Spleen (tissue), 11 donors: Measurements from ENCODE around the gene IL25. TPM values are rescaled to one million over a fixed set of nuclear protein-coding genes. Genes with fewer than 3 reads are reported as not detected.

Experiments
- DNase-seq: peaks from one replicate; pipeline ENCODE4 v3.0.0-alpha.2; 2020
- H3K27ac ChIP-seq, 8 donors: fragments of 200-600 bp; sonication (generic) in 7 of 8; 1 replicate in 4 of 8; 2 replicates in 4 of 8; pipeline versions ENCODE4 v1.5.0 to v1.8.0; 2016 to 2021; ENCODE audit warnings: inconsistent platforms in 4 of 8, mild to moderate bottlenecking in 4 of 8, moderate library complexity in 1 of 8
- H3K27me3 ChIP-seq, 7 donors: fragments of 200-600 bp; sonication (generic) in 6 of 7; replicated peaks in 1 of 7; 1 replicate in 4 of 7; 2 replicates in 3 of 7; pipeline versions ENCODE4 v1.5.0 to v1.8.0; 2016 to 2021; ENCODE audit warnings: inconsistent platforms in 3 of 7, mild to moderate bottlenecking in 1 of 7
- H3K36me3 ChIP-seq, 6 donors: fragments of 200-600 bp; sonication (generic) in 5 of 6; 1 replicate in 4 of 6; 2 replicates in 2 of 6; pipeline versions ENCODE4 v1.5.0 to v1.8.0; 2016 to 2021; ENCODE audit warnings: inconsistent platforms in 2 of 6
- H3K4me1 ChIP-seq, 6 donors: fragments of 200-600 bp; sonication (generic) in 5 of 6; 1 replicate in 3 of 6; 2 replicates in 3 of 6; pipeline versions ENCODE4 v1.5.0 to v1.8.0; 2016 to 2021; ENCODE audit warnings: inconsistent platforms in 3 of 6
- H3K4me3 ChIP-seq, 8 donors: fragments of 200-600 bp; sonication (generic) in 7 of 8; 1 replicate in 4 of 8; 2 replicates in 4 of 8; pipeline versions ENCODE4 v1.5.0 to v1.8.0; 2016 to 2021; ENCODE audit warnings: inconsistent platforms in 4 of 8, mild to moderate bottlenecking in 4 of 8, moderate library complexity in 2 of 8
- H3K9me3 ChIP-seq, 8 donors: fragments of 200-600 bp; sonication (generic) in 7 of 8; 1 replicate in 4 of 8; 2 replicates in 4 of 8; pipeline versions ENCODE4 v1.5.0 to v1.8.0; 2016 to 2021; ENCODE audit warnings: inconsistent platforms in 4 of 8
- CTCF ChIP-seq, 11 experiments: fragments of 200-600 bp in 7 of 11; fragments of 450-650 bp in 4 of 11; sonication (generic) in 4 of 11; IDR thresholded peaks in 8 of 11; conservative IDR thresholded peaks in 3 of 11; 1 replicate in 7 of 11; 2 replicates in 4 of 11; pipeline versions ENCODE4 v1.4.0 to v1.8.0; 2016 to 2021; ENCODE audit warnings: antibody characterized with exemption in 11 of 11, inconsistent platforms in 4 of 11, mild to moderate bottlenecking in 1 of 11
- POLR2A ChIP-seq, 3 donors: fragments of 450-650 bp; IDR thresholded peaks; one replicate each; pipeline ENCODE4 v1.5.1; 2017; ENCODE audit warnings: antibody characterized with exemption in 3 of 3, mild to moderate bottlenecking in 1 of 3
- POLR2AphosphoS5 ChIP-seq, 3 donors: sonication (generic); formaldehyde crosslinking; IDR thresholded peaks; one replicate each; pipeline ENCODE4 v1.5.1; 2017; ENCODE audit warnings: antibody characterized with exemption in 3 of 3
- WGBS, 5 donors: extraction: QIAGEN DNeasy Blood & Tissue Kit in 3 of 5; methylation state at CpG; one replicate each; pipeline versions ENCODE4 v1.1.5 to v1.1.7; 2013 to 2018; 5-methylcytosine and 5-hydroxymethylcytosine counted together
- intact Hi-C: fragments of 100-400 bp; cut with DNase I; formaldehyde crosslinking; loops from one replicate; pipeline ENCODE4 v1.15.0; 2023; ENCODE audit warnings: low total_unique reads
- polyA plus RNA-seq, 3 donors: library from polyadenylated mRNA; stranded (reverse); fragments of 200-250 nt; gene quantifications; one replicate each; pipeline ENCODE4 v1.2.1, GENCODE V29; 2013
- total RNA-seq, 7 donors: library from RNA; depleted of rRNA in 3 of 7; stranded (reverse); fragments of >200 nt in 3 of 7; fragmentation: NEBNext Ultra II Directional in 4 of 7; extraction: Animal tissue kit (Norgen Biotek cat#: 25700) in 4 of 7; gene quantifications; one replicate each; pipeline versions ENCODE4 v1.1.0 to v1.2.1, GENCODE V29; 2016 to 2021
- donor health status: healthy with polysubstance abuse.
- donor health status: DM: no; HTN: no; CAD: no; lungs with moderate emphysema.
- donor health status: DM: no; HTN: no; CAD: no.
- donor health status: Bipolar disorder and iron deficiency.
- donor health status: healthy.
- donor health status: DM: no; HTN: no; CAD: no.
- donor health status: DM: yes; HTN: yes; CAD: no.

Gene IL25
- total and polyA plus RNA-seq, 10 donors: not detected

- no peaks in the 10 kb centered on the region for H3K4me1 ChIP-seq
- H3K9me3 ChIP-seq: no peaks in the 10 kb centered on the region
- H3K27ac ChIP-seq: no peak overlapping the region
- DNase-seq: no peak
- TF ChIP-seq POLR2A (IDR thresholded peaks at IDR 0.05) (no peak), POLR2AphosphoS5 (IDR thresholded peaks at IDR 0.05) (no peak), CTCF (IDR thresholded peaks at IDR 0.05 in 8 of 11, conservative IDR thresholded peaks at IDR 0.05 in 3 of 11) (no peak)
- H3K36me3 ChIP-seq: no peaks in the 10 kb centered on the region
- intact Hi-C loops: no loop called here
- peaks cover 0 to 28% (median 0%) of the 10 kb centered on the region in 7 donors for H3K27me3 ChIP-seq
- 77 to 81% (median 78%) methylated on average over 7 of the region's 7 CpGs for WGBS, 5 donors
- H3K4me3 ChIP-seq: no peak overlapping the region
These were observed 20.0 kb downstream of the IL25 start for GRCh38 chr14:23392613-23393012.

GRCh38 chr14:23396126-23396525 is 23.5 kb downstream of the IL25 start:
- Histone ChIP-seq H3K27me3 (peaks cover 0 to 10% (median 0%) of the 10 kb centered on the region in 7 donors), H3K4me3 (no peak overlapping the region), H3K9me3 (no peaks in the 10 kb centered on the region), H3K36me3 (no peaks in the 10 kb centered on the region), H3K27ac (no peak overlapping the region), H3K4me1 (no peaks in the 10 kb centered on the region)
- no peak for TF ChIP-seq POLR2A (IDR thresholded peaks at IDR 0.05)
- TF ChIP-seq CTCF (IDR thresholded peaks at IDR 0.05 in 8 of 11, conservative IDR thresholded peaks at IDR 0.05 in 3 of 11): no peak
- no peak for TF ChIP-seq POLR2AphosphoS5 (IDR thresholded peaks at IDR 0.05)
- intact Hi-C loops: no loop called here
- WGBS, 5 donors: 86 to 91% (median 91%) methylated on average over 10 of the region's 10 CpGs
- DNase-seq: no peak

GRCh38 chr14:23396781-23397407 is 24.3 kb downstream of the IL25 start:
- Histone ChIP-seq H3K36me3 (no peaks in the 10 kb centered on the region), H3K9me3 (no peaks in the 10 kb centered on the region), H3K27ac (no peak overlapping the region), H3K4me1 (no peaks in the 10 kb centered on the region), H3K4me3 (no peak overlapping the region), H3K27me3 (peaks cover 0 to 10% (median 0%) of the 10 kb centered on the region in 7 donors)
- no peak for DNase-seq
- WGBS, 5 donors: 85 to 93% (median 89%) methylated on average over 9 to 10 of the region's 10 CpGs
- intact Hi-C loops: no loop called here
- TF ChIP-seq CTCF (IDR thresholded peaks at IDR 0.05 in 8 of 11, conservative IDR thresholded peaks at IDR 0.05 in 3 of 11): no peak
- no peak for TF ChIP-seq POLR2A (IDR thresholded peaks at IDR 0.05)
- no peak for TF ChIP-seq POLR2AphosphoS5 (IDR thresholded peaks at IDR 0.05)

- no peaks in the 10 kb centered on the region for H3K36me3 ChIP-seq
- H3K4me1 ChIP-seq: no peaks in the 10 kb centered on the region
- 67 to 95% (median 84%) methylated on average over 2 to 4 of the region's 4 CpGs for WGBS, 5 donors
- no peak overlapping the region for H3K4me3 ChIP-seq
- peaks cover 0 to 9% (median 0%) of the 10 kb centered on the region in 7 donors for H3K27me3 ChIP-seq
- DNase-seq: no peak
- TF ChIP-seq POLR2A (IDR thresholded peaks at IDR 0.05) (no peak), CTCF (IDR thresholded peaks at IDR 0.05 in 8 of 11, conservative IDR thresholded peaks at IDR 0.05 in 3 of 11) (no peak), POLR2AphosphoS5 (IDR thresholded peaks at IDR 0.05) (no peak)
- intact Hi-C loops: no loop called here
- H3K27ac ChIP-seq: no peak overlapping the region
- no peaks in the 10 kb centered on the region for H3K9me3 ChIP-seq
These were observed 25.7 kb downstream of the IL25 start for GRCh38 chr14:23398348-23398747.
